ENCODE measurements around the gene RBM10. TPM values are rescaled to one million over a fixed set of nuclear protein-coding genes. Genes with fewer than 3 reads are reported as not detected.

The RBM10 gene
- total and polyA plus RNA-seq, 9 of the 15 experiments (the other 6 are each of a cell fraction or from before 2014, with no cell fraction given): 1.1 to 61.7 (median 31.5) TPM

GRCh38 chrX:47232803-47233332, 87.8 kb downstream of the RBM10 start, which contains the start of gene USP11 (continued):
- 0 out of 2 replicates have a peak, but pooled peaks have one; percentile 26 for TF ChIP-seq PML (IDR thresholded peaks at IDR 0.05; ENCODE audit: low read length)
- no peak for TF ChIP-seq STAT5A (IDR thresholded peaks at IDR 0.05; ENCODE audit: borderline replicate concordance, low read length)
- TF ChIP-seq ZBTB33 (CRISPR knock-in tag; IDR thresholded peaks at IDR 0.05): no peak
- peak; percentile 77 for TF ChIP-seq SUPT5H (IDR thresholded peaks at IDR 0.05)
- no peak for TF ChIP-seq KLF6 (CRISPR knock-in tag; IDR thresholded peaks at IDR 0.05; ENCODE audit: borderline replicate concordance)
- no peak for TF ChIP-seq ZNF175 (CRISPR knock-in tag; IDR thresholded peaks at IDR 0.05; ENCODE audit: low read depth)
- TF ChIP-seq SREBF2 (CRISPR knock-in tag; IDR thresholded peaks at IDR 0.05): no peak
- no peak for TF ChIP-seq ZNF444 (CRISPR knock-in tag; IDR thresholded peaks at IDR 0.05)
- no peak for TF ChIP-seq FOSL1 (tag; conservative IDR thresholded peaks at IDR 0.05)
- TF ChIP-seq ZNF77 (CRISPR knock-in tag; IDR thresholded peaks at IDR 0.05): no peak
- no peak for TF ChIP-seq MAFF (IDR thresholded peaks at IDR 0.05; ENCODE audit: low read length)
- peak; percentile 10 to 68 for TF ChIP-seq E2F6 (IDR thresholded peaks at IDR 0.05; ENCODE audit: borderline replicate concordance in 1 of 2, extremely low read depth in 1 of 2, insufficient read depth in 1 of 2, insufficient read length in 1 of 2, low read depth in 1 of 2, low read length in 1 of 2, poor library complexity in 1 of 2, severe bottlenecking in 1 of 2)
- TF ChIP-seq THRB (CRISPR knock-in tag; conservative IDR thresholded peaks at IDR 0.05): no peak
- TF ChIP-seq ZNF212 (CRISPR knock-in tag; IDR thresholded peaks at IDR 0.05): no peak
- no peak for TF ChIP-seq ZNF277 (CRISPR knock-in tag; IDR thresholded peaks at IDR 0.05; ENCODE audit: borderline replicate concordance)
- TF ChIP-seq MCM3 (IDR thresholded peaks at IDR 0.05): no peak
- TF ChIP-seq PTBP1 (IDR thresholded peaks at IDR 0.05; ENCODE audit: low read depth, low read length): no peak
- TF ChIP-seq TSHZ1 (CRISPR knock-in tag; IDR thresholded peaks at IDR 0.05): no peak
- no peak for TF ChIP-seq POLR2AphosphoS5 (IDR thresholded peaks at IDR 0.05; ENCODE audit: control insufficient read depth, insufficient read depth, low read depth, low read length)
